HepG2 (cell line): ENCODE results near the gene JAZF1. TPM values are rescaled to one million over a fixed set of nuclear protein-coding genes. Genes with fewer than 3 reads are reported as not detected.

Experiments used
- GATAD2A ChIP-seq: IDR thresholded peaks from 2 replicates; pipeline ENCODE4 v1.6.1; 2016
- HNRNPUL1 ChIP-seq: fragments of 200-400 bp; formaldehyde crosslinking; IDR thresholded peaks from 2 replicates; pipeline ENCODE4 v1.6.1; 2017; ENCODE audit warnings: low read depth, mild to moderate bottlenecking, low read length, moderate library complexity
- IKZF4 ChIP-seq: sonication (generic); formaldehyde crosslinking; IDR thresholded peaks from 2 replicates; pipeline ENCODE4 v1.5.1; 2020; ENCODE audit warnings: borderline replicate concordance, mild to moderate bottlenecking, low read depth, missing genetic modification reagents; ENCODE audit errors: not compliant biosample characterization
- ISL2 ChIP-seq: sonication (generic); formaldehyde crosslinking; IDR thresholded peaks from 2 replicates; pipeline ENCODE4 v1.5.0; 2020; ENCODE audit warnings: missing genetic modification reagents
- MYC ChIP-seq: sonication (generic); formaldehyde crosslinking; IDR thresholded peaks from 2 replicates; pipeline ENCODE4 v1.9.0; 2021; ENCODE audit warnings: missing genetic modification reagents, borderline replicate concordance
- RARA ChIP-seq: IDR thresholded peaks from 2 replicates; pipeline ENCODE4 v1.6.1; 2016; ENCODE audit warnings: missing genetic modification reagents, missing compliant biosample characterization
- SALL2 ChIP-seq: sonication (generic); formaldehyde crosslinking; IDR thresholded peaks from 2 replicates; pipeline ENCODE4 v1.8.1; 2023; ENCODE audit warnings: mild to moderate bottlenecking, missing genetic modification reagents, inconsistent platforms
- ZNF563 ChIP-seq: sonication (generic); formaldehyde crosslinking; IDR thresholded peaks from 2 replicates; pipeline ENCODE4 v1.8.0; 2022; ENCODE audit warnings: mild to moderate bottlenecking, moderate library complexity, missing genetic modification reagents
- ZNF83 ChIP-seq: sonication (generic); formaldehyde crosslinking; IDR thresholded peaks from 2 replicates; pipeline ENCODE4 v1.4.0; 2020; ENCODE audit warnings: missing genetic modification reagents, mild to moderate bottlenecking, borderline replicate concordance
- polyA plus RNA-seq, 8 experiments: library from polyadenylated mRNA; depleted of rRNA in 3 of 8; stranded (reverse) in 7 of 8; unstranded in 1 of 8; fragments of >200 nt; fragmentation: Illumina TruSeq in 4 of 8; extraction: Trizol in 4 of 8; gene quantifications; 2 replicates each; pipeline versions ENCODE4 v1.2.1 to v1.2.3, GENCODE V29; 2011 to 2016; ENCODE audit warnings: low read depth in 4 of 8, missing spikeins in 1 of 8, mixed read lengths in 1 of 8; ENCODE audit not compliant: insufficient read depth in 1 of 8
- total RNA-seq, 5 experiments: library from RNA; depleted of rRNA; stranded (reverse); fragments of >200 nt; fragmentation: Illumina TruSeq; extraction: Trizol; gene quantifications; 2 replicates each; pipeline ENCODE4 v1.2.3, GENCODE V29; 2016; ENCODE audit warnings: low read depth in 1 of 5
- TF ChIP-seq, protein P1 (sequence below): sonication (generic); formaldehyde crosslinking; IDR thresholded peaks from 2 replicates; pipeline ENCODE4 v1.4.0; 2020; ENCODE audit warnings: missing genetic modification reagents
- TF ChIP-seq, protein P2 (sequence below): sonication (generic); formaldehyde crosslinking; conservative IDR thresholded peaks from 2 replicates; pipeline ENCODE4 v1.8.0; 2022; ENCODE audit warnings: low read depth, missing genetic modification reagents
- TF ChIP-seq, protein P3 (sequence below): sonication (generic); formaldehyde crosslinking; IDR thresholded peaks from 2 replicates; pipeline ENCODE4 v1.5.0; 2020; ENCODE audit warnings: mild to moderate bottlenecking, missing genetic modification reagents
- TF ChIP-seq, protein P4 (sequence below): sonication (generic); formaldehyde crosslinking; IDR thresholded peaks from 2 replicates; pipeline ENCODE4 v1.4.0; 2020; ENCODE audit warnings: missing genetic modification reagents, borderline replicate concordance
- TF ChIP-seq, protein P5 (sequence below): sonication (generic); formaldehyde crosslinking; IDR thresholded peaks from 2 replicates; pipeline ENCODE4 v1.8.1; 2022; ENCODE audit warnings: low read depth, mild to moderate bottlenecking, missing genetic modification reagents

The JAZF1 gene
- total and polyA plus RNA-seq, 2 of the 13 experiments (the other 11 are each of a cell fraction or from before 2014, with no cell fraction given) = not detected

DNA sequence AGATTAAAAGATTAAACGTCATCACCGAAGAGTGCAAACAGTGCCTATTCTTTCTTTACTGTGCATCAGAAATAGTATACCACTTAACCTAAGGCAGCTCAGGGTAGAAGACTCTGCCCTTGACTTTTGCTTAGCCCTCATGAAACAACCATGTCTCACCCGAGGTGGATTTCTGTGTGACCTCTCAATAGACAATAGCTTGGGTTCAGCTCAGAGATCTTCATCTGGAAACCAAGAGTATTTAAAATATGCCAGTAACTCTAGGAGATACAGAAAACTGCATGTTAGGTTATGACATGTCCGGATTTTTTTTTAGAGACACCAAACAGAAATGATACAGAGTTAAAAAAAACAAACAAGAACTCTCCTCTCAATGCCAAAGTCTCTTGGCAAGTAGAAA is 75.8 kb downstream of the JAZF1 start (continued):
- TF ChIP-seq, protein P1, sequence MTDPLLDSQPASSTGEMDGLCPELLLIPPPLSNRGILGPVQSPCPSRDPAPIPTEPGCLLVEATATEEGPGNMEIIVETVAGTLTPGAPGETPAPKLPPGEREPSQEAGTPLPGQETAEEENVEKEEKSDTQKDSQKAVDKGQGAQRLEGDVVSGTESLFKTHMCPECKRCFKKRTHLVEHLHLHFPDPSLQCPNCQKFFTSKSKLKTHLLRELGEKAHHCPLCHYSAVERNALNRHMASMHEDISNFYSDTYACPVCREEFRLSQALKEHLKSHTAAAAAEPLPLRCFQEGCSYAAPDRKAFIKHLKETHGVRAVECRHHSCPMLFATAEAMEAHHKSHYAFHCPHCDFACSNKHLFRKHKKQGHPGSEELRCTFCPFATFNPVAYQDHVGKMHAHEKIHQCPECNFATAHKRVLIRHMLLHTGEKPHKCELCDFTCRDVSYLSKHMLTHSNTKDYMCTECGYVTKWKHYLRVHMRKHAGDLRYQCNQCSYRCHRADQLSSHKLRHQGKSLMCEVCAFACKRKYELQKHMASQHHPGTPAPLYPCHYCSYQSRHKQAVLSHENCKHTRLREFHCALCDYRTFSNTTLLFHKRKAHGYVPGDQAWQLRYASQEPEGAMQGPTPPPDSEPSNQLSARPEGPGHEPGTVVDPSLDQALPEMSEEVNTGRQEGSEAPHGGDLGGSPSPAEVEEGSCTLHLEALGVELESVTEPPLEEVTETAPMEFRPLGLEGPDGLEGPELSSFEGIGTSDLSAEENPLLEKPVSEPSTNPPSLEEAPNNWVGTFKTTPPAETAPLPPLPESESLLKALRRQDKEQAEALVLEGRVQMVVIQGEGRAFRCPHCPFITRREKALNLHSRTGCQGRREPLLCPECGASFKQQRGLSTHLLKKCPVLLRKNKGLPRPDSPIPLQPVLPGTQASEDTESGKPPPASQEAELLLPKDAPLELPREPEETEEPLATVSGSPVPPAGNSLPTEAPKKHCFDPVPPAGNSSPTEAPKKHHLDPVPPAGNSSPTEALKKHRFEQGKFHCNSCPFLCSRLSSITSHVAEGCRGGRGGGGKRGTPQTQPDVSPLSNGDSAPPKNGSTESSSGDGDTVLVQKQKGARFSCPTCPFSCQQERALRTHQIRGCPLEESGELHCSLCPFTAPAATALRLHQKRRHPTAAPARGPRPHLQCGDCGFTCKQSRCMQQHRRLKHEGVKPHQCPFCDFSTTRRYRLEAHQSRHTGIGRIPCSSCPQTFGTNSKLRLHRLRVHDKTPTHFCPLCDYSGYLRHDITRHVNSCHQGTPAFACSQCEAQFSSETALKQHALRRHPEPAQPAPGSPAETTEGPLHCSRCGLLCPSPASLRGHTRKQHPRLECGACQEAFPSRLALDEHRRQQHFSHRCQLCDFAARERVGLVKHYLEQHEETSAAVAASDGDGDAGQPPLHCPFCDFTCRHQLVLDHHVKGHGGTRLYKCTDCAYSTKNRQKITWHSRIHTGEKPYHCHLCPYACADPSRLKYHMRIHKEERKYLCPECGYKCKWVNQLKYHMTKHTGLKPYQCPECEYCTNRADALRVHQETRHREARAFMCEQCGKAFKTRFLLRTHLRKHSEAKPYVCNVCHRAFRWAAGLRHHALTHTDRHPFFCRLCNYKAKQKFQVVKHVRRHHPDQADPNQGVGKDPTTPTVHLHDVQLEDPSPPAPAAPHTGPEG (CRISPR knock-in tag) = no peak
- no peak for TF ChIP-seq IKZF4 (CRISPR knock-in tag)
- TF ChIP-seq, protein P2, sequence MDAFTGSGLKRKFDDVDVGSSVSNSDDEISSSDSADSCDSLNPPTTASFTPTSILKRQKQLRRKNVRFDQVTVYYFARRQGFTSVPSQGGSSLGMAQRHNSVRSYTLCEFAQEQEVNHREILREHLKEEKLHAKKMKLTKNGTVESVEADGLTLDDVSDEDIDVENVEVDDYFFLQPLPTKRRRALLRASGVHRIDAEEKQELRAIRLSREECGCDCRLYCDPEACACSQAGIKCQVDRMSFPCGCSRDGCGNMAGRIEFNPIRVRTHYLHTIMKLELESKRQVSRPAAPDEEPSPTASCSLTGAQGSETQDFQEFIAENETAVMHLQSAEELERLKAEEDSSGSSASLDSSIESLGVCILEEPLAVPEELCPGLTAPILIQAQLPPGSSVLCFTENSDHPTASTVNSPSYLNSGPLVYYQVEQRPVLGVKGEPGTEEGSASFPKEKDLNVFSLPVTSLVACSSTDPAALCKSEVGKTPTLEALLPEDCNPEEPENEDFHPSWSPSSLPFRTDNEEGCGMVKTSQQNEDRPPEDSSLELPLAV (CRISPR knock-in tag) = no peak
- no peak for TF ChIP-seq HNRNPUL1
- TF ChIP-seq, protein P3, sequence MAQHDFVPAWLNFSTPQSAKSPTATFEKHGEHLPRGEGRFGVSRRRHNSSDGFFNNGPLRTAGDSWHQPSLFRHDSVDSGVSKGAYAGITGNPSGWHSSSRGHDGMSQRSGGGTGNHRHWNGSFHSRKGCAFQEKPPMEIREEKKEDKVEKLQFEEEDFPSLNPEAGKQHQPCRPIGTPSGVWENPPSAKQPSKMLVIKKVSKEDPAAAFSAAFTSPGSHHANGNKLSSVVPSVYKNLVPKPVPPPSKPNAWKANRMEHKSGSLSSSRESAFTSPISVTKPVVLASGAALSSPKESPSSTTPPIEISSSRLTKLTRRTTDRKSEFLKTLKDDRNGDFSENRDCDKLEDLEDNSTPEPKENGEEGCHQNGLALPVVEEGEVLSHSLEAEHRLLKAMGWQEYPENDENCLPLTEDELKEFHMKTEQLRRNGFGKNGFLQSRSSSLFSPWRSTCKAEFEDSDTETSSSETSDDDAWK = no peak
- TF ChIP-seq GATAD2A = no peak
- TF ChIP-seq ZNF563 (CRISPR knock-in tag) = no peak
- no peak for TF ChIP-seq MYC (CRISPR knock-in tag)
- no peak for TF ChIP-seq ZNF83 (CRISPR knock-in tag)
- TF ChIP-seq ISL2 = no peak
- no peak for TF ChIP-seq RARA
- TF ChIP-seq, protein P4, sequence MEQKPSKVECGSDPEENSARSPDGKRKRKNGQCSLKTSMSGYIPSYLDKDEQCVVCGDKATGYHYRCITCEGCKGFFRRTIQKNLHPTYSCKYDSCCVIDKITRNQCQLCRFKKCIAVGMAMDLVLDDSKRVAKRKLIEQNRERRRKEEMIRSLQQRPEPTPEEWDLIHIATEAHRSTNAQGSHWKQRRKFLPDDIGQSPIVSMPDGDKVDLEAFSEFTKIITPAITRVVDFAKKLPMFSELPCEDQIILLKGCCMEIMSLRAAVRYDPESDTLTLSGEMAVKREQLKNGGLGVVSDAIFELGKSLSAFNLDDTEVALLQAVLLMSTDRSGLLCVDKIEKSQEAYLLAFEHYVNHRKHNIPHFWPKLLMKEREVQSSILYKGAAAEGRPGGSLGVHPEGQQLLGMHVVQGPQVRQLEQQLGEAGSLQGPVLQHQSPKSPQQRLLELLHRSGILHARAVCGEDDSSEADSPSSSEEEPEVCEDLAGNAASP (CRISPR knock-in tag) = no peak
- TF ChIP-seq, protein P5, sequence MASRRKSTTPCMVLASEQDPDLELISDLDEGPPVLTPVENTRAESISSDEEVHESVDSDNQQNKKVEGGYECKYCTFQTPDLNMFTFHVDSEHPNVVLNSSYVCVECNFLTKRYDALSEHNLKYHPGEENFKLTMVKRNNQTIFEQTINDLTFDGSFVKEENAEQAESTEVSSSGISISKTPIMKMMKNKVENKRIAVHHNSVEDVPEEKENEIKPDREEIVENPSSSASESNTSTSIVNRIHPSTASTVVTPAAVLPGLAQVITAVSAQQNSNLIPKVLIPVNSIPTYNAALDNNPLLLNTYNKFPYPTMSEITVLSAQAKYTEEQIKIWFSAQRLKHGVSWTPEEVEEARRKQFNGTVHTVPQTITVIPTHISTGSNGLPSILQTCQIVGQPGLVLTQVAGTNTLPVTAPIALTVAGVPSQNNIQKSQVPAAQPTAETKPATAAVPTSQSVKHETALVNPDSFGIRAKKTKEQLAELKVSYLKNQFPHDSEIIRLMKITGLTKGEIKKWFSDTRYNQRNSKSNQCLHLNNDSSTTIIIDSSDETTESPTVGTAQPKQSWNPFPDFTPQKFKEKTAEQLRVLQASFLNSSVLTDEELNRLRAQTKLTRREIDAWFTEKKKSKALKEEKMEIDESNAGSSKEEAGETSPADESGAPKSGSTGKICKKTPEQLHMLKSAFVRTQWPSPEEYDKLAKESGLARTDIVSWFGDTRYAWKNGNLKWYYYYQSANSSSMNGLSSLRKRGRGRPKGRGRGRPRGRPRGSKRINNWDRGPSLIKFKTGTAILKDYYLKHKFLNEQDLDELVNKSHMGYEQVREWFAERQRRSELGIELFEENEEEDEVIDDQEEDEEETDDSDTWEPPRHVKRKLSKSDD (CRISPR knock-in tag) = no peak
- no peak for TF ChIP-seq SALL2
